Measurements from ENCODE around the gene SMARCC1.

DNA sequence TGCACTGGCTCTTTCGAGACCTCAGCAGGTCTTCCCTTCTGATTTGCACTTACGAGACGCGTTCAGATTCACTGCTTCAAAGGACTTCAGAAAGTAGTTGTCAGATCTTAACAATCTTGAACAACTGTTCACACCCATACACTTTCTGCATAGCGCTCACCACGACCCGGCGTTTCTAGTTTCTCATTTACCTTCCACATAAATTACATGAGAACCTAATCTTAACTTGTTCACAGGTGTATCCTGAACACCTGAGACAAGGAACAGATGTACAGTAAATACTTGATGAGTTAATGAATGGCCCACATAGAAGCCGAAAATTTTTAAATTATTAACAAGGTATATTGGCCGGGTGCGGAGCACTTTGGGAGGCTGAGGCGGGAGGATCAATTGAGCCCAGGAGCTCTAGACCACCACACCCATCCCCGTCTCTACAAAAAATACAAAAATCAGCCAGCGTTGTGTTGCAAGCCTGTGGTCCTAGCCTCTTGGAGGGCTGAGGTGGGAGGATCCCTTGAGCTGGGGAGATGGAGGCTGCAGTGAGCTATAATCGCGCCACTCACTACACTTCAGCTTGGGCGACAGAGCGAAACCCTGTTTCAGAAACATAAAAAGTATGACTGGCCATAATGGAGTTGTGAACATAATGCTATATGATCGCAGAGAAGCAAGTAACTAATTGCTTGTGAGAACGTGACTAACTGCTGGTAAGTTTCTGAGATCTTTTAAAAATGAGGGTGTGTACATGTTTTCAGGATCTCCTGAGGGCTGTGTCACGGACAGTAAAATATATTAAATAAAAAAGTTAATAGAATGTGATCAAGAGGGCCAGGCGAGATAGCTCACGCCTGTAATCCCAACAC, 984 bp upstream of the SMARCC1 start:
- TF ChIP-seq POLR2A (IDR thresholded peaks at IDR 0.05) (no peak), POLR2AphosphoS5 (IDR thresholded peaks at IDR 0.05) (no peak), EP300 (IDR thresholded peaks at IDR 0.05) (no peak)
- TF ChIP-seq, protein P1, sequence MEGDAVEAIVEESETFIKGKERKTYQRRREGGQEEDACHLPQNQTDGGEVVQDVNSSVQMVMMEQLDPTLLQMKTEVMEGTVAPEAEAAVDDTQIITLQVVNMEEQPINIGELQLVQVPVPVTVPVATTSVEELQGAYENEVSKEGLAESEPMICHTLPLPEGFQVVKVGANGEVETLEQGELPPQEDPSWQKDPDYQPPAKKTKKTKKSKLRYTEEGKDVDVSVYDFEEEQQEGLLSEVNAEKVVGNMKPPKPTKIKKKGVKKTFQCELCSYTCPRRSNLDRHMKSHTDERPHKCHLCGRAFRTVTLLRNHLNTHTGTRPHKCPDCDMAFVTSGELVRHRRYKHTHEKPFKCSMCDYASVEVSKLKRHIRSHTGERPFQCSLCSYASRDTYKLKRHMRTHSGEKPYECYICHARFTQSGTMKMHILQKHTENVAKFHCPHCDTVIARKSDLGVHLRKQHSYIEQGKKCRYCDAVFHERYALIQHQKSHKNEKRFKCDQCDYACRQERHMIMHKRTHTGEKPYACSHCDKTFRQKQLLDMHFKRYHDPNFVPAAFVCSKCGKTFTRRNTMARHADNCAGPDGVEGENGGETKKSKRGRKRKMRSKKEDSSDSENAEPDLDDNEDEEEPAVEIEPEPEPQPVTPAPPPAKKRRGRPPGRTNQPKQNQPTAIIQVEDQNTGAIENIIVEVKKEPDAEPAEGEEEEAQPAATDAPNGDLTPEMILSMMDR (IDR thresholded peaks at IDR 0.05) = no peak

Data from upper lobe of left lung (tissue), 4 donors.